Fibroblast of lung (primary cell): Measurements from ENCODE around the gene LYPD5. TPM values are rescaled to one million over a fixed set of nuclear protein-coding genes. Genes with fewer than 3 reads are reported as not detected.
A peak's percentile ranks its signal among the peaks of the same experiment; 100 is the strongest.

Source experiments
- DNase-seq, 2 donors: peaks; one replicate each; pipeline versions ENCODE4 v3.0.0 to v3.0.0-alpha.2; 2010; ENCODE audit warnings: low read depth in 2 of 2
- H2AFZ ChIP-seq: 2 replicates; pipeline ENCODE4 v1.5.1; 2012; ENCODE audit warnings: low read length, control low read depth, inconsistent platforms
- H3K27ac ChIP-seq: 2 replicates; pipeline ENCODE4 v1.5.1; 2011; ENCODE audit warnings: low read length, control low read depth; ENCODE audit not compliant: insufficient read depth
- H3K27me3 ChIP-seq: 2 replicates; pipeline ENCODE4 v1.5.1; 2011; ENCODE audit warnings: mild to moderate bottlenecking, low read length; ENCODE audit not compliant: control insufficient read depth, insufficient read depth
- H3K36me3 ChIP-seq: 2 replicates; pipeline ENCODE4 v1.5.1; 2011; ENCODE audit warnings: low read length; ENCODE audit not compliant: control insufficient read depth, insufficient read depth
- H3K4me1 ChIP-seq: 2 replicates; pipeline ENCODE4 v1.5.1; 2011; ENCODE audit warnings: low read length; ENCODE audit not compliant: control insufficient read depth, insufficient read depth; ENCODE audit errors: extremely low read depth
- H3K4me2 ChIP-seq: 2 replicates; pipeline ENCODE4 v1.5.1; 2011; ENCODE audit warnings: low read length, control low read depth; ENCODE audit not compliant: insufficient read depth; ENCODE audit errors: extremely low read depth
- H3K4me3 ChIP-seq, 4 experiments: fragments of 200-600 bp in 1 of 4; sonication (generic) in 1 of 4; replicated peaks in 1 of 4; 2 replicates each; pipeline ENCODE4 v1.5.1; 2011 to 2016; ENCODE audit warnings: low read length in 4 of 4, low read depth in 3 of 4, mild to moderate bottlenecking in 3 of 4, control low read depth in 2 of 4, inconsistent platforms in 1 of 4, mixed read lengths in 1 of 4; ENCODE audit not compliant: insufficient read depth in 1 of 4; ENCODE audit errors: control extremely low read depth in 1 of 4
- H3K79me2 ChIP-seq: 2 replicates; pipeline ENCODE4 v1.5.1; 2012; ENCODE audit warnings: mild to moderate bottlenecking, low read length, inconsistent platforms; ENCODE audit not compliant: control insufficient read depth, insufficient read depth
- H3K9ac ChIP-seq: 2 replicates; pipeline ENCODE4 v1.5.1; 2011; ENCODE audit warnings: mild to moderate bottlenecking, low read length, control low read depth; ENCODE audit not compliant: insufficient read depth
- H3K9me3 ChIP-seq: 2 replicates; pipeline ENCODE4 v1.5.1; 2012; ENCODE audit warnings: low read depth, low read length; ENCODE audit not compliant: control insufficient read depth, insufficient read depth
- H4K20me1 ChIP-seq: 2 replicates; pipeline ENCODE4 v1.5.1; 2011; ENCODE audit warnings: low read length; ENCODE audit not compliant: control insufficient read depth, insufficient read depth; ENCODE audit errors: extremely low read depth
- EZH2 ChIP-seq: IDR thresholded peaks from 2 replicates; pipeline ENCODE4 v1.5.1; 2012; ENCODE audit warnings: low read length, control low read depth, mild to moderate bottlenecking; ENCODE audit errors: missing control alignments
- polyA plus RNA-seq, 2 donors: library from polyadenylated mRNA; depleted of rRNA in 1 of 2; stranded (reverse) in 1 of 2; unstranded in 1 of 2; fragments of >200 nt; gene quantifications; 2 replicates each; pipeline ENCODE4 v1.2.1, GENCODE V29; 2011 to 2012; ENCODE audit warnings: missing spikeins in 1 of 2
- total RNA-seq: library from RNA; depleted of rRNA; stranded (reverse); fragments of >200 nt; gene quantifications from 2 replicates; pipeline ENCODE4 v1.2.1, GENCODE V29; 2014
- TF ChIP-seq, protein P1 (sequence below), 2 donors: IDR thresholded peaks in 1 of 2; conservative IDR thresholded peaks in 1 of 2; 1 replicate in 1 of 2; 2 replicates in 1 of 2; pipeline ENCODE4 v1.5.1; 2011 to 2012; ENCODE audit warnings: low read length in 2 of 2, control low read depth in 1 of 2, inconsistent platforms in 1 of 2, low read depth in 1 of 2, mild to moderate bottlenecking in 1 of 2

LYPD5 gene
- total and polyA plus RNA-seq, 2 donors (not counting 1 experiment from before 2014, with no cell fraction given) = 0.37 to 0.50 TPM

DNA sequence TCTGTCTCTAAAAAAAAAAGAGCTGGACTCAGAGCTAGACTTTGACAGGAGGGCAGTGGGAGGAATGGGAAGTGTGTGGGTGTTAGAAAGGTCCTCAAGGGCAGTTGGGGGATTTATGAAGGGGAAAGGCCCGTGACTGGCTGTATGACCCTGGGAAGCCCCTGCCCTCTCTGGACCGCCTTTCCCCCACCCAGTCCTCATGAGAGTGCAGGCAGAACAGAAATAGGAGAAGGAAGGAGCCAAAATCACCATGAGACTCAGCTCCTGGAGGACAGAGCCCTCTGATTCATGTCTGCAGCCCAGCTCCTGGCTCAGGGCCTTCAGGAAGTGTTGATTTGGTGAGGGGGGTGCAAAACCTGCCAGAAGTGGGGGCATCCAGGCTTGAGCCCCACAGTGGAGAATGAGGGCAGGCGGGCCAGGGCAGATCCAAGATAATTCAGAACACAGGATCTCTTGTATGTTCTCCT, 38.7 kb downstream of the LYPD5 start:
- Histone ChIP-seq H2AFZ (no peak overlapping the region), H3K4me1 (peaks cover 22% of the 10 kb centered on the region)
- peak in 1 of 2 donors; percentile 71 for DNase-seq

DNA sequence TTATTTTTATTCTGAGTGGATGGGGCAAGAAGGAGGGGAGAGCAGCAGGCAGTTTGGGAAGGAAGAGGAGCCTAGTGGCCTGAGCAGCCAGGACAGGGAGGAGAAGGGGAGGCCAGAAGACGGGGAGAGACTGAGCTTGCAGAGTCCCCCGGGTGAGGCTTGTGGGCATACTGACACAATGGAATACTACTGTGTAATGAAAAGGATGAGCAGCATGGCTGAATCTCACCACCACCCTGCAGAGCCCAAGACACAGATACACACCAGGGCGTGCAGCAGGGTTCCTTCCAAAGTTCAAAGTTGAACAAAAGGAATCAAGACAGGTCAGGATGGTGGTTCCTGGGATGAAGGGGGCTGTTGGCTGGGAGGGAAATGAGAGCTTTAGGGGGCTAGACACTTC, 39.4 kb downstream of the LYPD5 start:
- no peaks in the 10 kb centered on the region for H3K36me3 ChIP-seq
- DNase-seq = no peak
- H3K4me3 ChIP-seq = no peak overlapping the region
- no peak overlapping the region for H2AFZ ChIP-seq
- H3K27ac ChIP-seq = no peak overlapping the region
- no peaks in the 10 kb centered on the region for H3K27me3 ChIP-seq
- H4K20me1 ChIP-seq = no peaks in the 10 kb centered on the region
- no peaks in the 10 kb centered on the region for H3K9me3 ChIP-seq
- H3K9ac ChIP-seq = no peak overlapping the region
- peaks cover 25% of the 10 kb centered on the region for H3K4me1 ChIP-seq
- TF ChIP-seq, protein P1, sequence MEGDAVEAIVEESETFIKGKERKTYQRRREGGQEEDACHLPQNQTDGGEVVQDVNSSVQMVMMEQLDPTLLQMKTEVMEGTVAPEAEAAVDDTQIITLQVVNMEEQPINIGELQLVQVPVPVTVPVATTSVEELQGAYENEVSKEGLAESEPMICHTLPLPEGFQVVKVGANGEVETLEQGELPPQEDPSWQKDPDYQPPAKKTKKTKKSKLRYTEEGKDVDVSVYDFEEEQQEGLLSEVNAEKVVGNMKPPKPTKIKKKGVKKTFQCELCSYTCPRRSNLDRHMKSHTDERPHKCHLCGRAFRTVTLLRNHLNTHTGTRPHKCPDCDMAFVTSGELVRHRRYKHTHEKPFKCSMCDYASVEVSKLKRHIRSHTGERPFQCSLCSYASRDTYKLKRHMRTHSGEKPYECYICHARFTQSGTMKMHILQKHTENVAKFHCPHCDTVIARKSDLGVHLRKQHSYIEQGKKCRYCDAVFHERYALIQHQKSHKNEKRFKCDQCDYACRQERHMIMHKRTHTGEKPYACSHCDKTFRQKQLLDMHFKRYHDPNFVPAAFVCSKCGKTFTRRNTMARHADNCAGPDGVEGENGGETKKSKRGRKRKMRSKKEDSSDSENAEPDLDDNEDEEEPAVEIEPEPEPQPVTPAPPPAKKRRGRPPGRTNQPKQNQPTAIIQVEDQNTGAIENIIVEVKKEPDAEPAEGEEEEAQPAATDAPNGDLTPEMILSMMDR (conservative IDR thresholded peaks at IDR 0.05 in 1 of 2, IDR thresholded peaks at IDR 0.05 in 1 of 2; ENCODE audit: low read depth in 1 of 2, low read length in 2 of 2) = no peak
- no peak for TF ChIP-seq EZH2
- no peak overlapping the region for H3K4me2 ChIP-seq
- no peaks in the 10 kb centered on the region for H3K79me2 ChIP-seq

More for the DNA sequence above, 38.7 kb downstream of the LYPD5 start:
- H3K4me2 ChIP-seq = peak overlapping the region; percentile 37
- H3K27ac ChIP-seq = peak overlapping the region; percentile 45
- no peak overlapping the region for H3K9ac ChIP-seq
- H3K79me2 ChIP-seq = no peaks in the 10 kb centered on the region
- H3K9me3 ChIP-seq = no peaks in the 10 kb centered on the region
- H4K20me1 ChIP-seq = no peaks in the 10 kb centered on the region
- H3K36me3 ChIP-seq = no peaks in the 10 kb centered on the region
- no peak overlapping the region for H3K4me3 ChIP-seq
- no peaks in the 10 kb centered on the region for H3K27me3 ChIP-seq
- TF ChIP-seq, protein P1 (conservative IDR thresholded peaks at IDR 0.05 in 1 of 2, IDR thresholded peaks at IDR 0.05 in 1 of 2; ENCODE audit: low read depth in 1 of 2, low read length in 2 of 2) = no peak

DNA sequence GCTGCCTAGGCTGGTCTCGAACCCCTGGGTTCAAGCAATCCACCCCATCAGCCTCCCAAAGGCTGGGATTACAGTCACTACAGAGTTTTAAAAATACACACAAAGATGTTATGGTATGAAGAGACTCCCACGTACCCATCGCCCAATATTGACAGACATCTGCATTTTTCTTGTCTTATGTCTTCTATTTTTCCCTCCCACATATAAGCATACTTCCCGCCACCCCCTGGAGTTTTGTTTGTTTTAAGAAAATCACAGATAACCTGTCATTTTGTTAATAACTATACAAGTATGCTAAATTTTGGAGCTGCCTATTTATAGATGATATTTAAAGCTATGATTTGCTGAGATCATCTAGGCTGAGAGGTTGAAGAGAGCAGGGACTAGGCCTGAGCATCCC, 41.3 kb downstream of the LYPD5 start:
- Histone ChIP-seq H3K9ac (no peak overlapping the region), H3K4me2 (no peak overlapping the region), H3K9me3 (no peaks in the 10 kb centered on the region), H3K27ac (no peak overlapping the region), H4K20me1 (no peaks in the 10 kb centered on the region), H3K4me1 (peaks cover 34% of the 10 kb centered on the region), H3K27me3 (no peaks in the 10 kb centered on the region), H3K36me3 (no peaks in the 10 kb centered on the region), H3K79me2 (no peaks in the 10 kb centered on the region), H3K4me3 (no peak overlapping the region), H2AFZ (no peak overlapping the region)
- DNase-seq = peak in 1 of 2 donors; percentile 48
- TF ChIP-seq EZH2 = no peak
- TF ChIP-seq, protein P1 (conservative IDR thresholded peaks at IDR 0.05 in 1 of 2, IDR thresholded peaks at IDR 0.05 in 1 of 2; ENCODE audit: low read depth in 1 of 2, low read length in 2 of 2) = no peak
